ENCODE measurements around the gene RPS6KC1.

Gene RPS6KC1

GRCh38 chr1:213287987-213288386, 236.9 kb downstream of the RPS6KC1 start:
- no peak for DNase-seq
- peaks cover 0 to 9% (median 5%) of the 10 kb centered on the region in 3 donors for H3K9me3 ChIP-seq
- H3K27ac ChIP-seq, result no peak overlapping the region
- intact Hi-C loops (cut with DNase I; ENCODE audit: low total_unique reads), result no loop called here
- no peaks in the 10 kb centered on the region for H3K4me1 ChIP-seq
- H3K4me3 ChIP-seq, result no peak overlapping the region
- no peaks in the 10 kb centered on the region for H3K36me3 ChIP-seq
- no peaks in the 10 kb centered on the region for H3K27me3 ChIP-seq
- TF ChIP-seq, protein P1, sequence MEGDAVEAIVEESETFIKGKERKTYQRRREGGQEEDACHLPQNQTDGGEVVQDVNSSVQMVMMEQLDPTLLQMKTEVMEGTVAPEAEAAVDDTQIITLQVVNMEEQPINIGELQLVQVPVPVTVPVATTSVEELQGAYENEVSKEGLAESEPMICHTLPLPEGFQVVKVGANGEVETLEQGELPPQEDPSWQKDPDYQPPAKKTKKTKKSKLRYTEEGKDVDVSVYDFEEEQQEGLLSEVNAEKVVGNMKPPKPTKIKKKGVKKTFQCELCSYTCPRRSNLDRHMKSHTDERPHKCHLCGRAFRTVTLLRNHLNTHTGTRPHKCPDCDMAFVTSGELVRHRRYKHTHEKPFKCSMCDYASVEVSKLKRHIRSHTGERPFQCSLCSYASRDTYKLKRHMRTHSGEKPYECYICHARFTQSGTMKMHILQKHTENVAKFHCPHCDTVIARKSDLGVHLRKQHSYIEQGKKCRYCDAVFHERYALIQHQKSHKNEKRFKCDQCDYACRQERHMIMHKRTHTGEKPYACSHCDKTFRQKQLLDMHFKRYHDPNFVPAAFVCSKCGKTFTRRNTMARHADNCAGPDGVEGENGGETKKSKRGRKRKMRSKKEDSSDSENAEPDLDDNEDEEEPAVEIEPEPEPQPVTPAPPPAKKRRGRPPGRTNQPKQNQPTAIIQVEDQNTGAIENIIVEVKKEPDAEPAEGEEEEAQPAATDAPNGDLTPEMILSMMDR (IDR thresholded peaks at IDR 0.05), result no peak

GRCh38 chr1:213291526-213291925, 240.5 kb downstream of the RPS6KC1 start:
- TF ChIP-seq, protein P1 (IDR thresholded peaks at IDR 0.05), result no peak
- Histone ChIP-seq H3K36me3 (no peaks in the 10 kb centered on the region), H3K4me3 (no peak overlapping the region), H3K4me1 (no peaks in the 10 kb centered on the region), H3K27me3 (no peaks in the 10 kb centered on the region), H3K9me3 (peaks cover 0 to under 1% (median 0%) of the 10 kb centered on the region in 3 donors), H3K27ac (no peak overlapping the region)
- intact Hi-C loops (cut with DNase I; ENCODE audit: low total_unique reads), result no loop called here
- no peak for DNase-seq

GRCh38 chr1:213292614-213293013, 241.6 kb downstream of the RPS6KC1 start:
- DNase-seq, result no peak
- Histone ChIP-seq H3K27me3 (no peaks in the 10 kb centered on the region), H3K4me3 (no peak overlapping the region), H3K36me3 (no peaks in the 10 kb centered on the region), H3K27ac (no peak overlapping the region), H3K4me1 (no peaks in the 10 kb centered on the region), H3K9me3 (peaks cover 0 to 9% (median 0%) of the 10 kb centered on the region in 3 donors)
- intact Hi-C loops (cut with DNase I; ENCODE audit: low total_unique reads), result no loop called here
- TF ChIP-seq, protein P1 (IDR thresholded peaks at IDR 0.05), result no peak

DNA sequence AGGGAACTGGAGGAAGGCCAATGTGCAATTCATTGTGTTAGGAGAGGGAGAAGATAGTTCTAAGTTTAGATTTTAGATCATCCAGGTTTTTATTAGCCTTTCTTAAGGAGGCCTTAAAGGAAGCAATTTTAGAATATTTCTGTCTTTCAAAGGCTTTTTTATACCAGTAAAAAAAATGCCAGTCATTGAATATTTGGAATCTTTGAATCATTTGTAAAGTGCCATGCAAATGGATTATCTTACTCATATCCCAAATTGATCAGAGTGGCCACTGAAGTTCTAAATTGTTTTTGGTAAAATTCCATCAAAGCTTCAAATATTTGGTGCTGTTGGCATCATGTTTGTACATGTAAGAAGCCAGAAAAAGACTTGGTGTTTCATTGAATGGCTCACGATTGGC, 244.8 kb downstream of the RPS6KC1 start:
- TF ChIP-seq, protein P1 (IDR thresholded peaks at IDR 0.05), result no peak
- no peak overlapping the region for H3K4me3 ChIP-seq
- no peak overlapping the region for H3K27ac ChIP-seq
- H3K9me3 ChIP-seq, result peaks cover 0 to 9% (median 0%) of the 10 kb centered on the region in 3 donors
- no peaks in the 10 kb centered on the region for H3K27me3 ChIP-seq
- no peak for DNase-seq
- H3K36me3 ChIP-seq, result no peaks in the 10 kb centered on the region
- intact Hi-C loops (cut with DNase I; ENCODE audit: low total_unique reads), result no loop called here
- H3K4me1 ChIP-seq, result no peaks in the 10 kb centered on the region

DNA sequence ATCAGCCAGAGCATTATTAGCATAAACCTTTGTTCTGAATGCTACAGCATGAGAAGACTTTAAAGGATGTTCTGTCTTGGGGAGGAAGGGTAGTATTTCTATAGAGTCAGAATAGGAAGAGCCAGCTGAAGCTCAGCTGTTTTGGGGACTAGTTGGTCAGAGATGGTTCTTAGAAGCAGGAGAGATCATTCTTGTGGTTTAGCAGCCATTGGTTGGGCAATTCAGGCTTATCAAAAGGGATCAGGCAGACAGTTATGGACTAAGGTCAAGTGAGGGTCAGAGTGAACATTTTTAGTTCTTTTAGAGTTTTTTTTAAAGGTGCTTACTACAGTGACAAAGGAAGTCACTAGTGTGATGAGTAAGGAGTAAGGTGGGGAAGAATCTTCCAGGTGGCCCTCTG, 245.5 kb downstream of the RPS6KC1 start:
- no peak for DNase-seq
- H3K27me3 ChIP-seq, result no peaks in the 10 kb centered on the region
- H3K27ac ChIP-seq, result no peak overlapping the region
- H3K9me3 ChIP-seq, result peaks cover 0 to 9% (median 0%) of the 10 kb centered on the region in 3 donors
- intact Hi-C loops (cut with DNase I; ENCODE audit: low total_unique reads), result no loop called here
- no peak overlapping the region for H3K4me3 ChIP-seq
- H3K4me1 ChIP-seq, result no peaks in the 10 kb centered on the region
- TF ChIP-seq, protein P1 (IDR thresholded peaks at IDR 0.05), result no peak
- H3K36me3 ChIP-seq, result no peaks in the 10 kb centered on the region

DNA sequence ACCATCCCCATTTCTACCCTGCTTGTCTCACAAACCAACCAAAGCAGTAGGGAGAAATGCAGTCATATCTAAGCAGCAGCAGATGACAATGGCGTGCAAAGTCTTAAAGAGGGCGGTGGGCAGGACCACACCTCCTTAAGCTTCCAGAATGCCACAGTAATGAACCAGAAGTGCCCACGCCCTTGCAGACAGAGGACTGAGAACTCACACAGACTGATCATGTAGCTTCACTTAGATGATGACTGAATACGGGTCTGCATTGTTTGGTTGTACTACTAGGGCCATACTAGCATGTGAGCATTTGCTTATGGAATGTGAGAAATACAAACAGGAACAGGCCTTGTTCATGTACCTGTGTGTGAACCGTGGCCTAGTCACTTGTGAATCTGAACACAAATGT, 246.0 kb downstream of the RPS6KC1 start:
- no peak for DNase-seq
- Histone ChIP-seq H3K9me3 (peaks cover 0 to 9% (median 0%) of the 10 kb centered on the region in 3 donors), H3K27ac (no peak overlapping the region), H3K27me3 (no peaks in the 10 kb centered on the region), H3K4me1 (no peaks in the 10 kb centered on the region), H3K4me3 (no peak overlapping the region), H3K36me3 (no peaks in the 10 kb centered on the region)
- TF ChIP-seq, protein P1 (IDR thresholded peaks at IDR 0.05), result no peak
- intact Hi-C loops (cut with DNase I; ENCODE audit: low total_unique reads), result no loop called here
